GM23338 (cell line): ENCODE measurements around the gene APOH. TPM values are rescaled to one million over a fixed set of nuclear protein-coding genes. Genes with fewer than 3 reads are reported as not detected.

ENCODE experiments used
- ATAC-seq: fragments of 200-7000 bp; cut with Tn5 transposase; 3 replicates; pipeline ENCODE4 v1.9.1; 2020
- DNase-seq: peaks from one replicate; pipeline ENCODE4 v3.0.0-alpha.2; 2015; ENCODE audit warnings: low spot score
- H2AFZ ChIP-seq: fragments of 200-600 bp; sonication (generic); 2 replicates; pipeline ENCODE4 v1.8.0; 2016; ENCODE audit warnings: antibody characterized with exemption, mild to moderate bottlenecking, moderate library complexity
- H3F3A ChIP-seq: fragments of 200-600 bp; sonication (generic); replicated peaks from 2 replicates; pipeline ENCODE4 v1.8.0; 2017; ENCODE audit warnings: antibody characterized with exemption, mixed run types, low read depth
- H3K27ac ChIP-seq: fragments of 200-600 bp; sonication (generic); 2 replicates; pipeline ENCODE4 v1.6.1; 2016; ENCODE audit warnings: low read depth
- H3K27me3 ChIP-seq: fragments of 200-600 bp; sonication (generic); 2 replicates; pipeline ENCODE4 v1.8.0; 2016; ENCODE audit warnings: mild to moderate bottlenecking, mixed run types, moderate library complexity; ENCODE audit not compliant: insufficient read depth
- H3K36me3 ChIP-seq: fragments of 200-600 bp; sonication (generic); 2 replicates; pipeline ENCODE4 v1.8.0; 2016; ENCODE audit warnings: mild to moderate bottlenecking; ENCODE audit not compliant: insufficient read depth
- H3K4me1 ChIP-seq: fragments of 200-600 bp; sonication (generic); 2 replicates; pipeline ENCODE4 v1.8.0; 2016; ENCODE audit warnings: mild to moderate bottlenecking, moderate library complexity; ENCODE audit not compliant: insufficient read depth
- H3K4me2 ChIP-seq: fragments of 200-600 bp; sonication (generic); 2 replicates; pipeline ENCODE4 v1.7.1; 2017; ENCODE audit warnings: mixed run types
- H3K4me3 ChIP-seq: fragments of 200-600 bp; sonication (generic); 2 replicates; pipeline ENCODE4 v1.6.1; 2016; ENCODE audit warnings: mixed run types
- H3K79me2 ChIP-seq: fragments of 200-600 bp; sonication (generic); replicated peaks from 2 replicates; pipeline ENCODE4 v1.8.0; 2017; ENCODE audit warnings: mild to moderate bottlenecking; ENCODE audit not compliant: insufficient read depth
- H3K9me2 ChIP-seq: fragments of 200-600 bp; sonication (generic); 2 replicates; pipeline ENCODE4 v1.8.0; 2017; ENCODE audit not compliant: insufficient read depth
- H4K20me1 ChIP-seq: fragments of 200-600 bp; sonication (generic); replicated peaks from 2 replicates; pipeline ENCODE4 v1.8.0; 2017; ENCODE audit warnings: mild to moderate bottlenecking; ENCODE audit not compliant: insufficient read depth
- H3K27ac Mint-ChIP-seq: 2 replicates; pipeline ENCODE4 v1.8.0; 2020; ENCODE audit warnings: inconsistent platforms, mild to moderate bottlenecking, moderate library complexity, mixed read lengths
- H3K27me3 Mint-ChIP-seq: 3 replicates; pipeline ENCODE4 v1.8.0; 2022; ENCODE audit warnings: low read depth, mild to moderate bottlenecking, moderate library complexity, mixed read lengths, inconsistent platforms; ENCODE audit not compliant: insufficient read depth, poor library complexity
- H3K36me3 Mint-ChIP-seq: 3 replicates; pipeline ENCODE4 v1.8.0; 2021; ENCODE audit warnings: low read depth, mild to moderate bottlenecking, inconsistent platforms, moderate library complexity, mixed read lengths
- H3K4me1 Mint-ChIP-seq: 3 replicates; pipeline ENCODE4 v1.8.0; 2020; ENCODE audit warnings: mild to moderate bottlenecking, inconsistent platforms, mixed read lengths
- H3K4me3 Mint-ChIP-seq: 3 replicates; pipeline ENCODE4 v1.8.0; 2021; ENCODE audit warnings: moderate library complexity, mild to moderate bottlenecking, inconsistent platforms, mixed read lengths
- H3K9me3 Mint-ChIP-seq: 3 replicates; pipeline ENCODE4 v1.8.0; 2020; ENCODE audit warnings: moderate library complexity, mild to moderate bottlenecking, inconsistent platforms, mixed read lengths
- CREB1 ChIP-seq: fragments of 250-450 bp; sonication (Bioruptor Pico); IDR thresholded peaks from 2 replicates; pipeline ENCODE4 v1.5.0; 2020; ENCODE audit warnings: low read depth, mild to moderate bottlenecking, moderate library complexity
- ETS1 ChIP-seq: IDR thresholded peaks from 2 replicates; pipeline ENCODE4 v1.6.1; 2016; ENCODE audit warnings: antibody characterized with exemption
- EZH2 ChIP-seq: fragments of 200-600 bp; sonication (generic); IDR thresholded peaks from one replicate; pipeline ENCODE4 v1.8.0; 2017; ENCODE audit warnings: antibody characterized with exemption, mild to moderate bottlenecking, low read depth; ENCODE audit not compliant: unreplicated experiment
- EZH2phosphoT487 ChIP-seq: fragments of 200-600 bp; sonication (generic); IDR thresholded peaks from one replicate; pipeline ENCODE4 v1.8.1; 2018; ENCODE audit warnings: antibody characterized with exemption; ENCODE audit not compliant: unreplicated experiment
- NANOG ChIP-seq: IDR thresholded peaks from 2 replicates; pipeline ENCODE4 v1.6.1; 2016; ENCODE audit warnings: antibody characterized with exemption, borderline replicate concordance
- STAT1 ChIP-seq: IDR thresholded peaks from one replicate; pipeline ENCODE4 v1.6.1; 2016; ENCODE audit warnings: antibody characterized with exemption; ENCODE audit not compliant: unreplicated experiment
- ZNF331 ChIP-seq: fragments of 250-450 bp; sonication (Bioruptor Pico); IDR thresholded peaks from 2 replicates; pipeline ENCODE4 v1.5.0; 2020; ENCODE audit warnings: low read depth, mild to moderate bottlenecking, moderate library complexity
- ZNF462 ChIP-seq: fragments of 250-450 bp; sonication (Bioruptor Pico); IDR thresholded peaks from 2 replicates; pipeline ENCODE4 v1.5.0; 2020; ENCODE audit warnings: mild to moderate bottlenecking, moderate library complexity
- polyA plus RNA-seq: library from polyadenylated mRNA; unstranded; fragments of >200 nt; fragmentation: Nextera tagmentation; extraction: Ambion mirVana; gene quantifications from 2 replicates; pipeline ENCODE4 v1.2.1, GENCODE V29; 2016
- total RNA-seq: library from RNA; depleted of rRNA; stranded (reverse); fragments of >200 nt; shearing (Covaris generic); gene quantifications from 2 replicates; pipeline ENCODE4 v1.2.3, GENCODE V29; 2014
- TF ChIP-seq, protein P1 (sequence below), 2 experiments: fragments of 200-600 bp in 1 of 2; sonication (generic) in 1 of 2; conservative IDR thresholded peaks; 2 replicates each; pipeline versions ENCODE4 v1.5.1 to v1.6.1; 2016 to 2017; ENCODE audit warnings: antibody characterized with exemption in 2 of 2, low read depth in 2 of 2, mild to moderate bottlenecking in 2 of 2, moderate library complexity in 1 of 2
- TF ChIP-seq, protein P2 (sequence below): IDR thresholded peaks from one replicate; pipeline ENCODE4 v1.6.1; 2018; ENCODE audit warnings: antibody characterized with exemption; ENCODE audit not compliant: unreplicated experiment

The APOH gene
- total and polyA plus RNA-seq, 2 experiments from 2014 or later, result not detected

GRCh38 chr17:66260275-66260674 is 31.1 kb upstream of the APOH start:
- Mint-ChIP-seq H3K36me3 (no peaks in the 10 kb centered on the region), H3K27ac (no peak overlapping the region), H3K27me3 (no peaks in the 10 kb centered on the region), H3K4me3 (no peak overlapping the region), H3K9me3 (peaks cover 2% of the 10 kb centered on the region; the same call in 1 of the 3 replicates), H3K4me1 (no peaks in the 10 kb centered on the region)
- H3K4me2 ChIP-seq, result no peak overlapping the region
- no peaks in the 10 kb centered on the region for H3K9me2 ChIP-seq
- H3K79me2 ChIP-seq, result no peaks in the 10 kb centered on the region
- H3K4me3 ChIP-seq, result no peak overlapping the region
- H3F3A ChIP-seq, result no peaks in the 10 kb centered on the region
- H3K36me3 ChIP-seq, result no peaks in the 10 kb centered on the region
- H3K27me3 ChIP-seq, result no peaks in the 10 kb centered on the region
- H4K20me1 ChIP-seq, result no peaks in the 10 kb centered on the region
- TF ChIP-seq ETS1 (no peak), ZNF331 (CRISPR knock-in tag) (no peak), EZH2phosphoT487 (no peak), ZNF462 (CRISPR knock-in tag) (no peak), CREB1 (CRISPR knock-in tag) (no peak), EZH2 (no peak), STAT1 (no peak), NANOG (no peak)
- TF ChIP-seq, protein P1, sequence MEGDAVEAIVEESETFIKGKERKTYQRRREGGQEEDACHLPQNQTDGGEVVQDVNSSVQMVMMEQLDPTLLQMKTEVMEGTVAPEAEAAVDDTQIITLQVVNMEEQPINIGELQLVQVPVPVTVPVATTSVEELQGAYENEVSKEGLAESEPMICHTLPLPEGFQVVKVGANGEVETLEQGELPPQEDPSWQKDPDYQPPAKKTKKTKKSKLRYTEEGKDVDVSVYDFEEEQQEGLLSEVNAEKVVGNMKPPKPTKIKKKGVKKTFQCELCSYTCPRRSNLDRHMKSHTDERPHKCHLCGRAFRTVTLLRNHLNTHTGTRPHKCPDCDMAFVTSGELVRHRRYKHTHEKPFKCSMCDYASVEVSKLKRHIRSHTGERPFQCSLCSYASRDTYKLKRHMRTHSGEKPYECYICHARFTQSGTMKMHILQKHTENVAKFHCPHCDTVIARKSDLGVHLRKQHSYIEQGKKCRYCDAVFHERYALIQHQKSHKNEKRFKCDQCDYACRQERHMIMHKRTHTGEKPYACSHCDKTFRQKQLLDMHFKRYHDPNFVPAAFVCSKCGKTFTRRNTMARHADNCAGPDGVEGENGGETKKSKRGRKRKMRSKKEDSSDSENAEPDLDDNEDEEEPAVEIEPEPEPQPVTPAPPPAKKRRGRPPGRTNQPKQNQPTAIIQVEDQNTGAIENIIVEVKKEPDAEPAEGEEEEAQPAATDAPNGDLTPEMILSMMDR (conservative IDR thresholded peaks at IDR 0.05; ENCODE audit: low read depth in 2 of 2), result no peak
- TF ChIP-seq, protein P2, sequence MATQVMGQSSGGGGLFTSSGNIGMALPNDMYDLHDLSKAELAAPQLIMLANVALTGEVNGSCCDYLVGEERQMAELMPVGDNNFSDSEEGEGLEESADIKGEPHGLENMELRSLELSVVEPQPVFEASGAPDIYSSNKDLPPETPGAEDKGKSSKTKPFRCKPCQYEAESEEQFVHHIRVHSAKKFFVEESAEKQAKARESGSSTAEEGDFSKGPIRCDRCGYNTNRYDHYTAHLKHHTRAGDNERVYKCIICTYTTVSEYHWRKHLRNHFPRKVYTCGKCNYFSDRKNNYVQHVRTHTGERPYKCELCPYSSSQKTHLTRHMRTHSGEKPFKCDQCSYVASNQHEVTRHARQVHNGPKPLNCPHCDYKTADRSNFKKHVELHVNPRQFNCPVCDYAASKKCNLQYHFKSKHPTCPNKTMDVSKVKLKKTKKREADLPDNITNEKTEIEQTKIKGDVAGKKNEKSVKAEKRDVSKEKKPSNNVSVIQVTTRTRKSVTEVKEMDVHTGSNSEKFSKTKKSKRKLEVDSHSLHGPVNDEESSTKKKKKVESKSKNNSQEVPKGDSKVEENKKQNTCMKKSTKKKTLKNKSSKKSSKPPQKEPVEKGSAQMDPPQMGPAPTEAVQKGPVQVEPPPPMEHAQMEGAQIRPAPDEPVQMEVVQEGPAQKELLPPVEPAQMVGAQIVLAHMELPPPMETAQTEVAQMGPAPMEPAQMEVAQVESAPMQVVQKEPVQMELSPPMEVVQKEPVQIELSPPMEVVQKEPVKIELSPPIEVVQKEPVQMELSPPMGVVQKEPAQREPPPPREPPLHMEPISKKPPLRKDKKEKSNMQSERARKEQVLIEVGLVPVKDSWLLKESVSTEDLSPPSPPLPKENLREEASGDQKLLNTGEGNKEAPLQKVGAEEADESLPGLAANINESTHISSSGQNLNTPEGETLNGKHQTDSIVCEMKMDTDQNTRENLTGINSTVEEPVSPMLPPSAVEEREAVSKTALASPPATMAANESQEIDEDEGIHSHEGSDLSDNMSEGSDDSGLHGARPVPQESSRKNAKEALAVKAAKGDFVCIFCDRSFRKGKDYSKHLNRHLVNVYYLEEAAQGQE, result no peak
- ATAC-seq (no peak), DNase-seq (no peak)
- H2AFZ ChIP-seq, result no peak overlapping the region; the same call in 1 of the 2 replicates
- no peak overlapping the region for H3K27ac ChIP-seq
- no peaks in the 10 kb centered on the region for H3K4me1 ChIP-seq
